ENCODE data around the gene DHRS2. TPM values are rescaled to one million over a fixed set of nuclear protein-coding genes. Genes with fewer than 3 reads are reported as not detected.

Gene DHRS2
- total RNA-seq, 1 donor from 2014 or later: 1.6 TPM

DNA sequence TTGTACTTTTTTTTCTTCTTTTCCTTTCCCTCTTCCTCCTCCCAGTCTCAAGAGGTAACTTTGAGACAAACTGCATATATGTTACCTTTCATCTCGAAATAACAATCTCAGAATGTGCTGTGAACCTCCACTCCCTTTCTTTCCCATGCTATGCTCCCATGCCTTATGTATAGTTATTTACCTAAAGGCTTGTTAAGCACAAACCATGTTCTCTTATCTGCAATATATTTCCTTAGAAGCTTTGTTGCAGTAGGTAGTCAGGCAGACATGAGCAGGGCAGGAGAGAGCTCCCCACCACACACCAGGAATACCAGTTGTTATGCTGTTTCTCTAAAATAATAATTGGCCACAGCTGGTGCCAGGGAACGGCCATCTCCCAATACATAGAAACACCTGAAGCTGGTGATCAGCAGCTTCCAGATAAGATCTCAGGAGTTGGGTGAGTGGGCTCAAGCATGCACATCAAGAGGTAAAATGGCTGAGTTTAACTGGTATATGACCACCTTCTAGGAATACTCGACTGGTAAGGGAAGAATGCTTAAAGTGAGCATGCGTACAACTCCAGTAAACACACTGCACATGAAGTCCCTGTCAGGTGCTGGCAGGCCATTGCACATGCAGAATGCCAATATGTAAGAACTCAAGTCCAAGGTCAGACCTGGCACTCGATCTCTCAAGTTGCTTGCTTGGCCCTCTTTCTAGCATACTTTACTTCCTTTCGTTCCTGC is 14.8 kb upstream of the DHRS2 start:
- Mint-ChIP-seq H3K9me3 (peaks cover 63% of the 10 kb centered on the region), H3K4me3 (no peak overlapping the region), H3K27ac (no peak overlapping the region), H3K36me3 (peaks cover 5% of the 10 kb centered on the region), H3K27me3 (ENCODE audit: low read depth) (peaks cover 1% of the 10 kb centered on the region), H3K4me1 (no peaks in the 10 kb centered on the region)
- no peak for TF ChIP-seq CTCF (IDR thresholded peaks at IDR 0.05; ENCODE audit: unreplicated experiment)
- no peak for DNase-seq (ENCODE audit: low spot score in 2 of 2, unreplicated experiment in 2 of 2)

DNA sequence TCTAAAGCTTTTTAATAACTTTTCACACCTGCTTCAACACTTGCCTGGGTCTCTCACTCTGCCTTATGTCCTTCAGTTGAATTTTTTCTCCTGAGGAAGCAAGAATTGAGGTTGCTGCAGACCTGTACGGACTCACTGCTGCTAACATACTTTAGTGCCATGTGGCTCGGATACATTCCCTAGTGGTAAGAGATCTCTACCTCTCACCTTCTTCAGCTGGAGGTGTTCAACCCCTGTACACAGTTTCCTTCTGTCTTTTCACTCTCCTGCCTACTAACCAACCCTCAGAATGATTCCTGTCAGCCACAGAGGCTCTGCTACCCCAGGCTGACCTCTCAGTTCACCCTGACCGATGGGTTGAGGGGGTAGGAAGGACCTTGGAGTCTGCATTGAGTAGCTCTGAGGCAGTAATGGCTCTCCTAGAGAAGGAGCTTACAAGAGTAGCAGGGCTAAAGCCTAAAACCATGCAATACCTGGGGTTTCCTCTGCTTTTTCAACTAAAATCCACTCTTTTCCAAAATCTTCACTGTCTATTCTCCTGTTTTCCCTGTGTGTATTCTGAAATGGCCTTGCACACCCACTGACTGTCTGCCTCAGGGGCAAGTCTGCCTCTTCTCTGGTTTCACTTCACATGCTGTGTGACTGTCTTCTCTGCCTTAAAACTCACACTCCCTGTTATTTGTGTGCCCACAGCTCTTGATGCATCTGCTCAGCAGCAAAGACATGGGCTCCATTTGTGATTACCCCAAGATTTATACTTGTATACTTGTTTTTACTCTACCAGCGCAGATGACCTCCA is 14.0 kb upstream of the DHRS2 start:
- H3K9me3 Mint-ChIP-seq: peaks cover 63% of the 10 kb centered on the region
- H3K36me3 Mint-ChIP-seq: peaks cover 5% of the 10 kb centered on the region
- H3K4me1 Mint-ChIP-seq: no peaks in the 10 kb centered on the region
- no peak for DNase-seq (ENCODE audit: low spot score in 2 of 2, unreplicated experiment in 2 of 2)
- peaks cover 1% of the 10 kb centered on the region for H3K27me3 Mint-ChIP-seq (ENCODE audit: low read depth)
- TF ChIP-seq CTCF (IDR thresholded peaks at IDR 0.05; ENCODE audit: unreplicated experiment): no peak
- H3K27ac Mint-ChIP-seq: no peak overlapping the region
- no peak overlapping the region for H3K4me3 Mint-ChIP-seq

- H3K36me3 Mint-ChIP-seq: peaks cover 5% of the 10 kb centered on the region
- no peaks in the 10 kb centered on the region for H3K4me1 Mint-ChIP-seq
- H3K4me3 Mint-ChIP-seq: no peak overlapping the region
- no peak for DNase-seq (ENCODE audit: low spot score in 2 of 2, unreplicated experiment in 2 of 2)
- H3K27ac Mint-ChIP-seq: no peak overlapping the region
- peaks cover 66% of the 10 kb centered on the region for H3K9me3 Mint-ChIP-seq
- H3K27me3 Mint-ChIP-seq (ENCODE audit: low read depth): peaks cover 1% of the 10 kb centered on the region
- TF ChIP-seq CTCF (IDR thresholded peaks at IDR 0.05; ENCODE audit: unreplicated experiment): no peak
Observed at GRCh38 chr14:23622990-23623389, 13.2 kb upstream of the DHRS2 start.

- Mint-ChIP-seq H3K27me3 (ENCODE audit: low read depth) (peaks cover 1% of the 10 kb centered on the region), H3K36me3 (peaks cover 5% of the 10 kb centered on the region), H3K4me1 (no peaks in the 10 kb centered on the region), H3K27ac (no peak overlapping the region), H3K9me3 (peaks cover 62% of the 10 kb centered on the region), H3K4me3 (no peak overlapping the region)
- DNase-seq (ENCODE audit: low spot score in 2 of 2, unreplicated experiment in 2 of 2): no peak
- no peak for TF ChIP-seq CTCF (IDR thresholded peaks at IDR 0.05; ENCODE audit: unreplicated experiment)
Observed at GRCh38 chr14:23623962-23624361, 12.2 kb upstream of the DHRS2 start.

GRCh38 chr14:23624830-23625404 is 11.2 kb upstream of the DHRS2 start:
- peaks cover 3% of the 10 kb centered on the region for H3K4me1 Mint-ChIP-seq

More at GRCh38 chr14:23624830-23625404, 11.2 kb upstream of the DHRS2 start:
- H3K36me3 Mint-ChIP-seq: peaks cover 5% of the 10 kb centered on the region
- no peak overlapping the region for H3K4me3 Mint-ChIP-seq
- peaks cover 57% of the 10 kb centered on the region for H3K9me3 Mint-ChIP-seq
- no peak for DNase-seq (ENCODE audit: low spot score in 2 of 2, unreplicated experiment in 2 of 2)
- H3K27me3 Mint-ChIP-seq (ENCODE audit: low read depth): peaks cover 1% of the 10 kb centered on the region
- no peak overlapping the region for H3K27ac Mint-ChIP-seq
- no peak for TF ChIP-seq CTCF (IDR thresholded peaks at IDR 0.05; ENCODE audit: unreplicated experiment)

Measured in mesothelial cell of epicardium (in vitro differentiated cells).